K562 (cell line): ENCODE data around the gene CLASP1. TPM values are rescaled to one million over a fixed set of nuclear protein-coding genes. Genes with fewer than 3 reads are reported as not detected.

ENCODE experiments used
- BCL6 ChIP-seq: fragments of 250-450 bp; sonication (Bioruptor Pico); IDR thresholded peaks from 2 replicates; pipeline ENCODE4 v1.4.0; 2020
- DEAF1 ChIP-seq: fragments of 450-650 bp; formaldehyde crosslinking; IDR thresholded peaks from 2 replicates; pipeline ENCODE4 v1.4.0; 2020; ENCODE audit warnings: mild to moderate bottlenecking, moderate library complexity
- EZH2 ChIP-seq: IDR thresholded peaks from 2 replicates; pipeline ENCODE4 v1.6.1; 2012; ENCODE audit warnings: low read depth, mild to moderate bottlenecking, inconsistent platforms, low read length, borderline replicate concordance
- KAT2B ChIP-seq: IDR thresholded peaks from one replicate; pipeline ENCODE4 v1.6.1; 2012; ENCODE audit warnings: low read depth, mild to moderate bottlenecking, control low read depth, inconsistent platforms, low read length, moderate library complexity
- MCM7 ChIP-seq, 2 experiments: fragments of 450-650 bp; IDR thresholded peaks; 2 replicates each; pipeline ENCODE4 v1.6.1; 2016 to 2018
- NELFE ChIP-seq: IDR thresholded peaks from 2 replicates; pipeline ENCODE4 v1.6.1; 2011; ENCODE audit warnings: mild to moderate bottlenecking; ENCODE audit not compliant: insufficient read depth, insufficient read length
- NFE2 ChIP-seq: IDR thresholded peaks from 2 replicates; pipeline ENCODE4 v1.6.1; 2014; ENCODE audit warnings: antibody characterized with exemption, low read depth
- NONO ChIP-seq, 2 experiments: fragments of 200-400 bp in 1 of 2; fragments of 450-650 bp in 1 of 2; formaldehyde crosslinking in 1 of 2; IDR thresholded peaks; 2 replicates each; pipeline ENCODE4 v1.6.1; 2017; ENCODE audit warnings: low read depth in 2 of 2, mild to moderate bottlenecking in 2 of 2, moderate library complexity in 2 of 2, low read length in 1 of 2
- POLR2A ChIP-seq: fragments of 450-650 bp; conservative IDR thresholded peaks from 2 replicates; pipeline ENCODE4 v1.6.1; 2016
- RCOR1 ChIP-seq, 2 experiments: IDR thresholded peaks; 2 replicates each; pipeline ENCODE4 v1.6.1; 2012; ENCODE audit warnings: low read depth in 2 of 2, low read length in 2 of 2, borderline replicate concordance in 1 of 2, improper control_type of control experiment in 1 of 2
- SMAD3 ChIP-seq: fragments of 450-650 bp; formaldehyde crosslinking; conservative IDR thresholded peaks from 2 replicates; pipeline ENCODE4 v1.4.0; 2020; ENCODE audit warnings: mild to moderate bottlenecking
- SMARCA4 ChIP-seq: fragments of 450-650 bp; IDR thresholded peaks from 2 replicates; pipeline ENCODE4 v1.6.1; 2016
- STAT5A ChIP-seq: IDR thresholded peaks from 2 replicates; pipeline ENCODE4 v1.6.1; 2012; ENCODE audit warnings: low read length, inconsistent platforms, borderline replicate concordance
- THRB ChIP-seq: fragments of 450-650 bp; formaldehyde crosslinking; conservative IDR thresholded peaks from 2 replicates; pipeline ENCODE4 v1.4.0; 2022; ENCODE audit warnings: mild to moderate bottlenecking, missing genetic modification characterization
- TOE1 ChIP-seq, 2 experiments: fragments of 450-650 bp in 1 of 2; sonication (generic) in 1 of 2; formaldehyde crosslinking in 1 of 2; IDR thresholded peaks; 2 replicates each; pipeline versions ENCODE4 v1.7.1 to v1.8.0; 2016 to 2022; ENCODE audit warnings: borderline replicate concordance in 2 of 2, mild to moderate bottlenecking in 2 of 2, antibody characterized with exemption in 1 of 2, inconsistent platforms in 1 of 2, low read depth in 1 of 2, missing genetic modification reagents in 1 of 2, moderate library complexity in 1 of 2
- ZFP91 ChIP-seq: sonication (generic); formaldehyde crosslinking; IDR thresholded peaks from 2 replicates; pipeline ENCODE4 v1.8.0; 2022; ENCODE audit warnings: mild to moderate bottlenecking, missing genetic modification reagents
- ZNF184 ChIP-seq: sonication (generic); formaldehyde crosslinking; IDR thresholded peaks from 2 replicates; pipeline ENCODE4 v1.5.0; 2020; ENCODE audit warnings: missing genetic modification reagents
- ZNF444 ChIP-seq: fragments of 250-450 bp; sonication (Bioruptor Pico); IDR thresholded peaks from 2 replicates; pipeline ENCODE4 v1.4.0; 2020; ENCODE audit warnings: mild to moderate bottlenecking, moderate library complexity
- ZNF644 ChIP-seq: fragments of 200-800 bp; sonication (Bioruptor generic); IDR thresholded peaks from 2 replicates; pipeline ENCODE4 v1.6.1; 2016; ENCODE audit warnings: low read depth, missing genetic modification characterization, missing compliant biosample characterization
- ZNF695 ChIP-seq: fragments of 450-650 bp; formaldehyde crosslinking; IDR thresholded peaks from 2 replicates; pipeline ENCODE4 v1.4.0; 2020; ENCODE audit warnings: mild to moderate bottlenecking, moderate library complexity
- ZNF740 ChIP-seq, 3 experiments: fragments of 200-800 bp in 1 of 3; sonication (Bioruptor generic) in 1 of 3; sonication (generic) in 1 of 3; formaldehyde crosslinking in 1 of 3; IDR thresholded peaks; 2 replicates each; pipeline versions ENCODE4 v1.6.1 to v1.8.0; 2016 to 2022; ENCODE audit warnings: mild to moderate bottlenecking in 2 of 3, missing compliant biosample characterization in 2 of 3, missing genetic modification characterization in 2 of 3, missing genetic modification reagents in 1 of 3
- polyA plus RNA-seq, 8 experiments: library from polyadenylated mRNA; depleted of rRNA in 4 of 8; stranded (reverse) in 5 of 8; unstranded in 3 of 8; fragments of >200 nt; fragmentation: Nextera tagmentation in 2 of 8; fragmentation: Illumina TruSeq in 1 of 8; extraction: Ambion mirVana in 2 of 8; extraction: Trizol in 1 of 8; gene quantifications; 2 replicates each; pipeline versions ENCODE4 v1.2.1 to v1.2.3, GENCODE V29; 2011 to 2014; ENCODE audit warnings: inconsistent platforms in 1 of 8, missing spikeins in 1 of 8
- total RNA-seq, 7 experiments: library from RNA; depleted of rRNA in 6 of 7; stranded (reverse); fragments of >200 nt in 6 of 7; fragmentation: Illumina TruSeq in 2 of 7; extraction: Trizol in 2 of 7; gene quantifications; 2 replicates each; pipeline versions ENCODE4 v1.2.1 to v1.2.3, GENCODE V29; 2011 to 2021; ENCODE audit warnings: low replicate concordance in 1 of 7

The CLASP1 gene
- total and polyA plus RNA-seq, 9 of the 15 experiments (the other 6 are each of a cell fraction or from before 2014, with no cell fraction given) = 1.7 to 40.3 (median 20.7) TPM

- TF ChIP-seq DEAF1 (CRISPR knock-in tag) = no peak
- TF ChIP-seq MCM7 (IDR thresholded peaks at IDR 0.05) = no peak
- TF ChIP-seq ZNF740 (CRISPR knock-in tag; IDR thresholded peaks at IDR 0.05) = 0 out of 2 replicates have a peak, but pooled peaks have one; percentile 26
- no peak for TF ChIP-seq ZNF740 (tag; IDR thresholded peaks at IDR 0.05)
- peak in 1 of 2 experiments; percentile 59; a peak in 1 of 4 replicates for TF ChIP-seq RCOR1 (IDR thresholded peaks at IDR 0.05; ENCODE audit: borderline replicate concordance in 1 of 2, low read depth in 2 of 2, low read length in 2 of 2)
- no peak for TF ChIP-seq NFE2
- no peak for TF ChIP-seq NELFE
- no peak for TF ChIP-seq ZNF695 (CRISPR knock-in tag)
- TF ChIP-seq SMAD3 = no peak
- peak; percentile 33; the same call in 1 of the 2 replicates for TF ChIP-seq STAT5A
- no peak for TF ChIP-seq ZNF644
- no peak for TF ChIP-seq KAT2B
- TF ChIP-seq POLR2A = no peak
- no peak for TF ChIP-seq BCL6 (CRISPR knock-in tag)
- no peak for TF ChIP-seq ZFP91 (CRISPR knock-in tag)
- TF ChIP-seq EZH2 = no peak
- no peak for TF ChIP-seq ZNF184 (CRISPR knock-in tag)
- peak; percentile 69 for TF ChIP-seq SMARCA4
- TF ChIP-seq ZNF444 (CRISPR knock-in tag) = no peak
- TF ChIP-seq TOE1 (IDR thresholded peaks at IDR 0.05; ENCODE audit: borderline replicate concordance) = peak; percentile 52; the same call in 1 of the 2 replicates
- TF ChIP-seq TOE1 (CRISPR knock-in tag; IDR thresholded peaks at IDR 0.05; ENCODE audit: borderline replicate concordance, low read depth) = no peak
- no peak for TF ChIP-seq NONO (IDR thresholded peaks at IDR 0.05; ENCODE audit: low read depth in 2 of 2, low read length in 1 of 2)
- 0 out of 2 replicates have a peak, but pooled peaks have one; percentile 77 for TF ChIP-seq THRB (CRISPR knock-in tag)
Measured at GRCh38 chr2:121524685-121525425, 124.4 kb downstream of the CLASP1 start (continued).
